HG03469 (cell line): ENCODE data around the gene HSPG2.
"Not testable (repeated sequence)": the region's sequence is repeated elsewhere in the genome, so short reads cannot be mapped to it uniquely, and the experiment has no call there.

Source experiments
- ATAC-seq: cut with Tn5 transposase; IDR thresholded peaks from one replicate; pipeline ENCODE4 v1.9.1; 2021; ENCODE audit warnings: mild to moderate bottlenecking, moderate library complexity, moderate number of reproducible peaks; ENCODE audit not compliant: unreplicated experiment

Gene HSPG2

GRCh38 chr1:21830792-21831453 is 106.2 kb downstream of the HSPG2 start:
- ATAC-seq, result no peak

DNA sequence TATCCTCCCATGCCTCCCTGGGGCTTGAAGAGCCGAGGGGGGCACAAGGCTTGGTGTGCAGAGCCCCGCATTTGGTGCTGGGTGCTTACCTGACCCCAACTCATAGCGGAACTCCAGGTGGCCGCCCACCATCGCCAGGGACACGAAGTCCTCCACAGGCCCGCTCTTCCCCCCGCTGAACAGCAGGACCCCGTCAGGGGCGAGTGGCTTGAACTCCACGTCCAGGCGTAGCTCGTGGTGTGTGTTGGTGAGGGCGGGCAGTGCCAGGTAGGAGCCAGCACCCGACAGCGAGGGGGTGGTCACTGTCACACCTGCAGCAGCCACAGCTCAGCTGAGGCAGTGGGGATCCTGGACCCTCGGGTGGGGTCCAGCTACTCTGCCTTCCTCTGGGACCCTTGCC is 107.8 kb downstream of the HSPG2 start:
- ATAC-seq, result no peak

GRCh38 chr1:21828506-21829210 is 108.5 kb downstream of the HSPG2 start:
- ATAC-seq, result no peak

GRCh38 chr1:21828075-21828474 is 109.0 kb downstream of the HSPG2 start:
- ATAC-seq, result no peak

DNA sequence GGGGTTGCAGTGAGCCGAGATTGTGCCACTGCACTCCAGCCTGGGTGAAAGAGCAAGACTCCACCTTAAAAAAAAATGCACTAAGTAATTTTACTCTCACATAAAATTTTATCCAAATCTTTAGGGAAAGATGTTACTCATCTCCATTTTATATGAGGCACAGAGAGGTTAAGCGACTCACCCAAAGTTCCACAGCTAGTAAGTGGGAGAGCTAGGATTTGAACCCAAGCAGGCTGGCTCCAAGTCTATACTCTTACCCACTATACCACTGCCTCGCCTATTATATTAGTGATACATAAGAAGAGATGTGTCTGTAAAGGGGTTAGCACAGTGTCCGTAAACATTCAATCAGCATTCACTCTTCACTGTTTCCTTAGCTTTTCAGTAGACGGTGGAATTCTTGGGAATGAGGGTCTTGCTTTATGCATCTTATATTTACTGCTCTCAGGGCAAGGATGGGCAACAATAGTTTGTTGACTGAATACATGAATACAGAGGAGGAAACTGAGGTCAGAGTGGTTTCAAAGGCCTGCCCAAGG is 109.9 kb downstream of the HSPG2 start:
- no peak for ATAC-seq

GRCh38 chr1:21826694-21827093 is 110.4 kb downstream of the HSPG2 start:
- ATAC-seq, result not testable (repeated sequence)

DNA sequence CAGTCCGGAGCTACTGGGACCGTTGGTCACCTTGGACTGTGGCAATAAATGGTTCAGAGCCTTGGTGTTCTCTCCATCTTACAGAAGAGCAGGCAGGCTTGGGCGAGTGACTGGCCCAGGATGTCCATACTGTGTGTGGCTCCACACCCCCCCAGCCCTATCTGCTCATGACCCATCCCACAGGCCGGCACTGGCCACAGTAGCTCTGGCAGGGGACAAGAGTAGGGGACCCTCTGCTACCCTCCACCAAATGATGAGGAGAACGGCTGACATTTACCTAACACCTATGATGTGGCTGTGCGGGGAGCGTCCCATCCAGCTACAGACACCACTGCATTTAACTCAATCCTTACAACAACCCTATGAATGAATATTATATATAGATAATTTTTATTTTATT is 111.7 kb downstream of the HSPG2 start:
- no peak for ATAC-seq

GRCh38 chr1:21824926-21825325 is 112.2 kb downstream of the HSPG2 start:
- no peak for ATAC-seq

GRCh38 chr1:21823980-21824702 is 113.0 kb downstream of the HSPG2 start:
- ATAC-seq, result no peak

DNA sequence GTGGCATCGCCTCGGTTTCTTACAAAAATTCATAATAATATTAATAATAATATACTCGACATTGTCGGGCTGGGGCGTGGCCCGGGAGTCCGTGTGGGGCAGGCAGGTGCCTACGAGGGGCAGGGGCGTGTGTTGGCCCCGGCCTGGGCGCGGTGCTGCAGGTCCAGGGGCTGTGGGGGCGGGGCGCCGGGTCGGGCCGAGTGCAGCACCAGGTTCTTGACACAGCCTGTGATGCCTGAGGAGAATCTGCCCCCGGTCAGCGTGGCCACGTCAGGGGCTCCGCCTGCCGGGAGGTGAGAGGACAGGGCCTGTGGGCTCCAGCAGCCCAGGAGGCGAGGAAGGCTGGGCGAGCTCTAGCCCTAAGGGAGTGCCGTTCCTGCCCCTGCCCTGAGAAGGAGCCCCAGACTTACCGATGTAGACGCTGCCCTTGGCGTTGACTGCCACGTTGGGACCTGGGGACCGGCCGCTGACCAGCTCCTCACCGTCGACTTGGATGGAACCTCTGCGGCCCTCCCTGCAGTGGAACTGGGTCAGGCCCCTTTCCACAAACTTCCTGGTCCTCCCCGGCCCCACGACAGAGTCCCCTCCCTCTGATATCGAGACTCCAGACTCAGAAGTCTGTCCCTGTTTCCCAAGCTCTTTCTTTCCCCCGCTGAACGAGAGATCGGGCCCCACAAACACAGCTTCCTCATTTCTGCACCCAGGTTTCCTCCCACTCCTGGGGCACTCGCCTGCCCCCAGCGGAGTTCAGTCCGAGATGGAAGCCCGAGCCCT is 113.7 kb downstream of the HSPG2 start:
- no peak for ATAC-seq

DNA sequence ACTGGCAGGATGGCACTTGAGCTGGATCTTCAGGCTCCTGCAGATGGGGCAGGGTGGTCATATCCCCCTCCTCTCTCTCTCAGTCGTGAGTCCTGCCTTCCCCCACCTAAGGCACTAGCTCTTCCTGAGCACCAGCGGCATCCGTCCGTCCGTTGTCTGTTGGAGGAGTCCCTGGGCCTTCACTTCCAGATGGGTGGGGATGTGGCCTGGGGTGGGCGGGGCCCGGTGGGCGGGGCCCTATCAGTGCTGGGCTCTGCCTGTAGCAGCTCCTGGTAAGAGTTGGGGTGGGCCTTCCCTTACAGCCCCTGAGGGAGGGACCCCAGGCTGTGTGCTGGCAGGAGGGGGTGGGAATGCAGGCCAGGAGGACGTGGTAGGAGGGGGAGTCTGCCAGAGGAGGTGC is 114.8 kb downstream of the HSPG2 start:
- ATAC-seq, result no peak

- ATAC-seq, result no peak
These were observed 115.6 kb downstream of the HSPG2 start for GRCh38 chr1:21821385-21822019.

DNA sequence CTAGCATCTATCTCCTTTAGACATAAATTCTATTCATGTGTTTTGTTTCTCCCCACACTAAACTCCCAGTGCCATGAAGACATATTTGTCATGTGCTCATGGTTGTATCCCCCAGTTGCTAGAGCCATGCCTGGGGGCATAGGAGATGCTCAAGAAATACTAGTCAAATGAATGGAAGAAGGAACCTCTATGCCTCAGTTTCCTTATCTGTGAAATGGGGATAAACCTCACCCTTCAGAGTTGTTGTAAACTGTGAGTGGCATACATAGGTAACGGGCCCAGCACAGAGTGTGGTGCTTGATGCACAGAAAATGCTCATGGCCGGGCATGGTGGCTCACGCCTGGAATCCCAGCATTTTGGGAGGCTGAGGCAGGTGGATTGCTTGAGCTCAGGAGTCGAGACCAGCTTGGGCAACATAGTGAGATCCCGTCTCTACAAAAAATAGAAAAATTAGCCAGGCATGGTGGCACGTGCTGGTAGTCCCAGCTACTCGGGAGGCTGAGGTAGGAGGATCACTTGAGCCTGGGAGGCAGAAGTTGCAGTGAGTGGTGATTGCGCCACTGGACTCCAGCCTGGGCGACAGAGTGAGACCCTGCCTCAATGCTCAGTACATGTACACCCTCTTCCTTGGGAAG is 116.4 kb downstream of the HSPG2 start:
- no peak for ATAC-seq

DNA sequence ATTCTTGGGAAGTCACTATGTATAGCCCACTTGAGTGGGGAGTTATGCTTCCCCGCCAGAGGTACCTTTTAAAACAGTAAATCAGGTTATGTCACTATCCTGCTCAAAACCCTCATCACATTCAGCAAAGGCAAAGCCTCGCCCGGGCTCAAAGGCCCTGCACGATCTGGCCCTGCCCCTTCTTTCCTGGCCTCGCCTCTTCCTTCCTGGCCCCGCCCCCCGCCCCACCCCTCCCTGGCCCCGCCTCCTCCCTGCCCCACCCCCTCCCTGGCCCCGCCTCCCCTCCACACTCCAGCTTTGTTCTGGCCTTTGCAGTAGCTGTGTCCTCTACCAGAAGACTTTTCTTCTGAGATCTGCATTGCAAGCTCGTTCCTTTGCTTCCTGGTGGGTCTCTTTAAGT is 118.5 kb downstream of the HSPG2 start:
- no peak for ATAC-seq

- no peak for ATAC-seq
These were observed 120.4 kb downstream of the HSPG2 start for GRCh38 chr1:21816602-21817302.

DNA sequence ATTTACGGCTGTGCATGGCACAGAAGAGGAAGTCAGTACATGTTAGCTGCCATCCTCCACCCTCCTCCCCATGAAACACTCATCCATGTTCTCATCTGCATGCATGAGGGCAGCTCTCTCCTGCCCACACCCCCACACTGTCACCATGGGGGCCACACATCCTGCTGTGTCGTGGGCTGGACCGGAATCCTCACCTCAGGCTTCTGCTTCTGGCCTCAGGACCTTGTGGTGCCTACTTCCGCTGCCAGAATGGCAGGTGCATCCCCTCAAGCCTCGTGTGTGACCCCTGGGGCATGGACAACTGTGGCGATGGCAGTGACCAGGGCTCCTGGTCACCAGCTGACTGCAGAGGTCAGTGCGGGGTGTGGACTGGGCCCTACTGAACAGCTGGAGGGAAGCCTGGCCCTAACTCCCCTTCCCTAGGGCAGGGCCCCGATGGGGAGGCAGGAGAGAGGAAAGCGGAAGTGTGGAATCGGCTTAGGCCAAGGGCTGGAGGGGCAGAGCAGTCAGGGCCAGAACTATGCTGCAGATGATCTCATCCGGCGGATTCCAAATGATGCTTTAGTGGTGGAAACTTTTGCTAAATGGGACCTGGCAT is 121.3 kb downstream of the HSPG2 start:
- no peak for ATAC-seq

GRCh38 chr1:21814981-21815582 is 122.0 kb downstream of the HSPG2 start:
- ATAC-seq, result no peak

- ATAC-seq, result no peak
These were observed 122.7 kb downstream of the HSPG2 start for GRCh38 chr1:21814241-21814918.
